ENCODE data around the gene CYP21A2. TPM values are rescaled to one million over a fixed set of nuclear protein-coding genes. Genes with fewer than 3 reads are reported as not detected.
"Not testable (repeated sequence)": the region's sequence is repeated elsewhere in the genome, so short reads cannot be mapped to it uniquely, and the experiment has no call there.

The CYP21A2 gene
- polyA plus RNA-seq = under 1 TPM; 0.43 to 0.47 TPM

GRCh38 chr6:32037598-32038524 lies at the start of gene CYP21A2:
Gene CYP21A2, plus strand, starts transcription at chr6:32038415. Its CDS starts 8 bp downstream, at chr6:32038423.
- H3K4me3 ChIP-seq (ENCODE audit: low read depth in 1 of 2, low read length in 2 of 2); H3K27me3 ChIP-seq (ENCODE audit: control insufficient read depth in 1 of 2, insufficient read depth in 2 of 2, low read length in 2 of 2); H3K9me3 ChIP-seq (ENCODE audit: control insufficient read depth in 2 of 2, insufficient read depth in 1 of 2, low read depth in 1 of 2, low read length in 1 of 2); H3K27ac ChIP-seq (ENCODE audit: low read depth in 2 of 2, low read length in 1 of 2); H3K36me3 ChIP-seq (ENCODE audit: control insufficient read depth in 2 of 2, insufficient read depth in 2 of 2, low read length in 1 of 2); H3K4me1 ChIP-seq (ENCODE audit: control insufficient read depth in 2 of 2, insufficient read depth in 2 of 2, low read length in 1 of 2): not testable (repeated sequence)
- WGBS, 2 donors = 65 to 76% methylated on average over 11 to 15 of the region's 19 CpGs

GRCh38 chr6:31989363-31989762 lies 48.9 kb upstream of the CYP21A2 start:
- H3K4me1 ChIP-seq (ENCODE audit: control insufficient read depth in 2 of 2, insufficient read depth in 2 of 2, low read length in 1 of 2); H3K27ac ChIP-seq (ENCODE audit: low read depth in 2 of 2, low read length in 1 of 2); H3K4me3 ChIP-seq (ENCODE audit: low read depth in 1 of 2, low read length in 2 of 2); H3K9me3 ChIP-seq (ENCODE audit: control insufficient read depth in 2 of 2, insufficient read depth in 1 of 2, low read depth in 1 of 2, low read length in 1 of 2); H3K27me3 ChIP-seq (ENCODE audit: control insufficient read depth in 1 of 2, insufficient read depth in 2 of 2, low read length in 2 of 2); H3K36me3 ChIP-seq (ENCODE audit: control insufficient read depth in 2 of 2, insufficient read depth in 2 of 2, low read length in 1 of 2): not testable (repeated sequence)
- no CpG with 5 or more reads among the region's 10 CpGs for WGBS, 2 donors

GRCh38 chr6:31994421-31994820 lies 43.8 kb upstream of the CYP21A2 start:
- not testable (repeated sequence) for H3K27me3 ChIP-seq (ENCODE audit: control insufficient read depth in 1 of 2, insufficient read depth in 2 of 2, low read length in 2 of 2); H3K36me3 ChIP-seq (ENCODE audit: control insufficient read depth in 2 of 2, insufficient read depth in 2 of 2, low read length in 1 of 2); H3K27ac ChIP-seq (ENCODE audit: low read depth in 2 of 2, low read length in 1 of 2); H3K4me1 ChIP-seq (ENCODE audit: control insufficient read depth in 2 of 2, insufficient read depth in 2 of 2, low read length in 1 of 2); H3K4me3 ChIP-seq (ENCODE audit: low read depth in 1 of 2, low read length in 2 of 2); H3K9me3 ChIP-seq (ENCODE audit: control insufficient read depth in 2 of 2, insufficient read depth in 1 of 2, low read depth in 1 of 2, low read length in 1 of 2)
- WGBS, 2 donors = 97 to 98% methylated on average over 7 to 10 of the region's 14 CpGs

DNA sequence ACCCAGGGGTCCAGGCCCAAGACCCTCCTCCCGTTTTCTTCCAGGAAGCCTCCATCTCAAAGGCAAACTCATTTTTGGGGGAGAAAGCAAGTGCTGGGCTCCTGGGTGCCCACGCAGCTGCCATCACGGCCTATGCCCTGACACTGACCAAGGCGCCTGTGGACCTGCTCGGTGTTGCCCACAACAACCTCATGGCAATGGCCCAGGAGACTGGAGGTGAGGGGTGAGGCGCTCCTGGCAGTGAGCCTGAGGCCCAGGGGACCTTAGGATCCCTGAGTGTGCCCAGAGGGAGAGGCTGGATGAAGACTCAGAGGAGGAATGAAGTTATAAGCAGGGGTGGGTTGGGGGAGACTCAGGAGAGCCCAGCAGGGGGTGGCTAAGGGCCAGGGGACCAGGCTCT lies 41.8 kb upstream of the CYP21A2 start:
- not testable (repeated sequence) for H3K4me3 ChIP-seq (ENCODE audit: low read depth in 1 of 2, low read length in 2 of 2); H3K27me3 ChIP-seq (ENCODE audit: control insufficient read depth in 1 of 2, insufficient read depth in 2 of 2, low read length in 2 of 2); H3K4me1 ChIP-seq (ENCODE audit: control insufficient read depth in 2 of 2, insufficient read depth in 2 of 2, low read length in 1 of 2); H3K27ac ChIP-seq (ENCODE audit: low read depth in 2 of 2, low read length in 1 of 2); H3K36me3 ChIP-seq (ENCODE audit: control insufficient read depth in 2 of 2, insufficient read depth in 2 of 2, low read length in 1 of 2); H3K9me3 ChIP-seq (ENCODE audit: control insufficient read depth in 2 of 2, insufficient read depth in 1 of 2, low read depth in 1 of 2, low read length in 1 of 2)
- 92 to 94% methylated on average over 5 to 6 of the region's 6 CpGs for WGBS, 2 donors

- not testable (repeated sequence) for H3K4me3 ChIP-seq (ENCODE audit: low read depth in 1 of 2, low read length in 2 of 2); H3K36me3 ChIP-seq (ENCODE audit: control insufficient read depth in 2 of 2, insufficient read depth in 2 of 2, low read length in 1 of 2); H3K9me3 ChIP-seq (ENCODE audit: control insufficient read depth in 2 of 2, insufficient read depth in 1 of 2, low read depth in 1 of 2, low read length in 1 of 2); H3K27ac ChIP-seq (ENCODE audit: low read depth in 2 of 2, low read length in 1 of 2); H3K27me3 ChIP-seq (ENCODE audit: control insufficient read depth in 1 of 2, insufficient read depth in 2 of 2, low read length in 2 of 2); H3K4me1 ChIP-seq (ENCODE audit: control insufficient read depth in 2 of 2, insufficient read depth in 2 of 2, low read length in 1 of 2)
- WGBS, 2 donors = no CpG with 5 or more reads among the region's 15 CpGs
These were observed 35.5 kb upstream of the CYP21A2 start for GRCh38 chr6:32002546-32003268.

DNA sequence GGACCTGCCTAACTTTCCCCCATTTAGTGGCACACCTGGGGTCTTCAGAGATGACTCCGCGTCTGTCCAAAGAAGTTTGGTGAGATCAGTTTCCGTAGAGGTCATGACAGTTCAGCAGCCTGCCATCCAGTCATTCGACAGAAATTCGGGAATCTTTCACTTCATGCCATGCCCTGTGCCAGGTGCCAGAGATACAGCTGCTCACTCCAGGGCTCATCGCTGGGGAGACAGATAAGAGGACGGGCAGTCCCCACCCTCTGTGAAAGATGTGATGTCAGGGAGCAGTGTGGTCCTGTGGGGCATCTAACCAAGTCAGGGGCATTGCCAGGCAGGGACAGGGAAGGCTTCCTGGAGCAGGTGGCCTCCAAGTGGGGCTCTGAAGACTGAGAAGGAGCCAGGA lies 34.9 kb upstream of the CYP21A2 start:
- WGBS, 2 donors = no CpG with 5 or more reads among the region's 7 CpGs
- not testable (repeated sequence) for H3K4me1 ChIP-seq (ENCODE audit: control insufficient read depth in 2 of 2, insufficient read depth in 2 of 2, low read length in 1 of 2); H3K27ac ChIP-seq (ENCODE audit: low read depth in 2 of 2, low read length in 1 of 2)

GRCh38 chr6:32004393-32004792 lies 33.8 kb upstream of the CYP21A2 start:
- not testable (repeated sequence) for H3K9me3 ChIP-seq (ENCODE audit: control insufficient read depth in 2 of 2, insufficient read depth in 1 of 2, low read depth in 1 of 2, low read length in 1 of 2); H3K27ac ChIP-seq (ENCODE audit: low read depth in 2 of 2, low read length in 1 of 2); H3K36me3 ChIP-seq (ENCODE audit: control insufficient read depth in 2 of 2, insufficient read depth in 2 of 2, low read length in 1 of 2); H3K27me3 ChIP-seq (ENCODE audit: control insufficient read depth in 1 of 2, insufficient read depth in 2 of 2, low read length in 2 of 2); H3K4me3 ChIP-seq (ENCODE audit: low read depth in 1 of 2, low read length in 2 of 2); H3K4me1 ChIP-seq (ENCODE audit: control insufficient read depth in 2 of 2, insufficient read depth in 2 of 2, low read length in 1 of 2)
- WGBS, 2 donors = 81 to 90% methylated on average over 3 to 4 of the region's 4 CpGs

More for the DNA sequence above, 34.9 kb upstream of the CYP21A2 start:
- H3K4me3 ChIP-seq (ENCODE audit: low read depth in 1 of 2, low read length in 2 of 2); H3K9me3 ChIP-seq (ENCODE audit: control insufficient read depth in 2 of 2, insufficient read depth in 1 of 2, low read depth in 1 of 2, low read length in 1 of 2); H3K27me3 ChIP-seq (ENCODE audit: control insufficient read depth in 1 of 2, insufficient read depth in 2 of 2, low read length in 2 of 2); H3K36me3 ChIP-seq (ENCODE audit: control insufficient read depth in 2 of 2, insufficient read depth in 2 of 2, low read length in 1 of 2): not testable (repeated sequence)

- not testable (repeated sequence) for H3K27ac ChIP-seq (ENCODE audit: low read depth in 2 of 2, low read length in 1 of 2); H3K4me1 ChIP-seq (ENCODE audit: control insufficient read depth in 2 of 2, insufficient read depth in 2 of 2, low read length in 1 of 2); H3K4me3 ChIP-seq (ENCODE audit: low read depth in 1 of 2, low read length in 2 of 2); H3K36me3 ChIP-seq (ENCODE audit: control insufficient read depth in 2 of 2, insufficient read depth in 2 of 2, low read length in 1 of 2); H3K9me3 ChIP-seq (ENCODE audit: control insufficient read depth in 2 of 2, insufficient read depth in 1 of 2, low read depth in 1 of 2, low read length in 1 of 2); H3K27me3 ChIP-seq (ENCODE audit: control insufficient read depth in 1 of 2, insufficient read depth in 2 of 2, low read length in 2 of 2)
- 60 to 62% methylated on average over 9 of the region's 13 CpGs for WGBS, 2 donors
These were observed 33.2 kb upstream of the CYP21A2 start for GRCh38 chr6:32004864-32005537.

DNA sequence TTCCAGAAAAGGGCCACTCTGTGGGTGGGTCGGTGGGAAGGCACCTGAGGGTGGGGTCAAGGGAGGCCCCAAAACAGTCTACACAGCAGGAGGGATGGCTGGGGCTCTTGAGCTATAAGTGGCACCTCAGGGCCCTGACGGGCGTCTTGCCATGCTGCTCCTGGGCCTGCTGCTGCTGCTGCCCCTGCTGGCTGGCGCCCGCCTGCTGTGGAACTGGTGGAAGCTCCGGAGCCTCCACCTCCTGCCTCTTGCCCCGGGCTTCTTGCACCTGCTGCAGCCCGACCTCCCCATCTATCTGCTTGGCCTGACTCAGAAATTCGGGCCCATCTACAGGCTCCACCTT lies 32.7 kb upstream of the CYP21A2 start:
- not testable (repeated sequence) for H3K36me3 ChIP-seq (ENCODE audit: control insufficient read depth in 2 of 2, insufficient read depth in 2 of 2, low read length in 1 of 2); H3K9me3 ChIP-seq (ENCODE audit: control insufficient read depth in 2 of 2, insufficient read depth in 1 of 2, low read depth in 1 of 2, low read length in 1 of 2); H3K4me3 ChIP-seq (ENCODE audit: low read depth in 1 of 2, low read length in 2 of 2); H3K27me3 ChIP-seq (ENCODE audit: control insufficient read depth in 1 of 2, insufficient read depth in 2 of 2, low read length in 2 of 2); H3K27ac ChIP-seq (ENCODE audit: low read depth in 2 of 2, low read length in 1 of 2); H3K4me1 ChIP-seq (ENCODE audit: control insufficient read depth in 2 of 2, insufficient read depth in 2 of 2, low read length in 1 of 2)
- 77 to 84% methylated on average over 8 to 9 of the region's 9 CpGs for WGBS, 2 donors

All from esophagus (tissue), 2 donors.